T-helper 1 cell treated with Interleukin-12 subunit alpha and Interleukin-12 subunit beta and Interleukin-4 antibody, amounts not matched to agents 30 ng/mL and 1 ng/mL, for 36 hours (primary cell): Measurements from ENCODE around the gene NXPH2. TPM values are rescaled to one million over a fixed set of nuclear protein-coding genes. Genes with fewer than 3 reads are reported as not detected.

ENCODE experiments used
- intact Hi-C: fragments of 100-400 bp; cut with micrococcal nuclease; formaldehyde crosslinking; loops from one replicate; pipeline ENCODE4 v1.15.1; 2024
- total RNA-seq: library from RNA; stranded (reverse); gene quantifications from 2 replicates; pipeline ENCODE4 v1.2.3, GENCODE V29; 2022

Gene NXPH2
- total RNA-seq, result not detected in 2 replicates

- intact Hi-C loops, result no loop called here
Observed at GRCh38 chr2:138779781-138780445, at the start of gene NXPH2. TSS of gene NXPH2 (minus strand) at chr2:138780390. CDS start at chr2:138780241, 149 bp downstream.

GRCh38 chr2:138829326-138829919 lies 49.2 kb upstream of the NXPH2 start:
- intact Hi-C loops, result no loop called here

GRCh38 chr2:138827426-138828054 lies 47.4 kb upstream of the NXPH2 start:
- intact Hi-C loops, result loop anchor here (1.0 kb wide), 5 partner anchors 350 to 990 kb away; no protein-coding TSS in a partner anchor

GRCh38 chr2:138823666-138824065 lies 43.5 kb upstream of the NXPH2 start:
- intact Hi-C loops, result no loop called here

GRCh38 chr2:138819964-138820363 lies 39.8 kb upstream of the NXPH2 start:
- intact Hi-C loops, result no loop called here

GRCh38 chr2:138818556-138818955 lies 38.4 kb upstream of the NXPH2 start:
- intact Hi-C loops, result no loop called here

GRCh38 chr2:138814123-138814898 lies 34.1 kb upstream of the NXPH2 start:
- intact Hi-C loops, result no loop called here

GRCh38 chr2:138811431-138811830 lies 31.2 kb upstream of the NXPH2 start:
- intact Hi-C loops, result no loop called here

- intact Hi-C loops, result no loop called here
Observed at GRCh38 chr2:138794724-138795123, 14.5 kb upstream of the NXPH2 start.

GRCh38 chr2:138787053-138787666 lies 7.0 kb upstream of the NXPH2 start:
- intact Hi-C loops, result loop anchor here (1.0 kb wide), 2 partner anchors 840 to 921 kb away; no protein-coding TSS in a partner anchor

- intact Hi-C loops, result no loop called here
Observed at GRCh38 chr2:138782383-138782782, 2.2 kb upstream of the NXPH2 start.

- intact Hi-C loops, result no loop called here
Observed at GRCh38 chr2:138780908-138781307, 718 bp upstream of the NXPH2 start.

- intact Hi-C loops, result no loop called here
Observed at GRCh38 chr2:138780446-138780880, 273 bp upstream of the NXPH2 start.

- intact Hi-C loops, result no loop called here
Observed at GRCh38 chr2:138779406-138779780, 797 bp downstream of the NXPH2 start.

- intact Hi-C loops, result no loop called here
Observed at GRCh38 chr2:138777996-138778395, 2.2 kb downstream of the NXPH2 start.

GRCh38 chr2:138775736-138776135 lies 4.5 kb downstream of the NXPH2 start:
- intact Hi-C loops, result no loop called here

GRCh38 chr2:138771534-138771933 lies 8.7 kb downstream of the NXPH2 start:
- intact Hi-C loops, result no loop called here

- intact Hi-C loops, result no loop called here
Observed at GRCh38 chr2:138767101-138767500, 13.1 kb downstream of the NXPH2 start.

- intact Hi-C loops, result no loop called here
Observed at GRCh38 chr2:138766464-138766863, 13.7 kb downstream of the NXPH2 start.

GRCh38 chr2:138763971-138764370 lies 16.2 kb downstream of the NXPH2 start:
- intact Hi-C loops, result no loop called here

GRCh38 chr2:138762533-138762932 lies 17.7 kb downstream of the NXPH2 start:
- intact Hi-C loops, result no loop called here
